ENCODE measurements around the gene FGFRL1.
"Not testable (repeated sequence)": the region's sequence is repeated elsewhere in the genome, so short reads cannot be mapped to it uniquely, and the experiment has no call there.

Gene FGFRL1

GRCh38 chr4:993111-994029 is 18.1 kb upstream of the FGFRL1 start, which contains the start of gene SLC26A1:
Gene SLC26A1 (minus strand): TSS chr4:993404. CDS start chr4:991703, 1,701 bp downstream.
- no peak for DNase-seq

DNA sequence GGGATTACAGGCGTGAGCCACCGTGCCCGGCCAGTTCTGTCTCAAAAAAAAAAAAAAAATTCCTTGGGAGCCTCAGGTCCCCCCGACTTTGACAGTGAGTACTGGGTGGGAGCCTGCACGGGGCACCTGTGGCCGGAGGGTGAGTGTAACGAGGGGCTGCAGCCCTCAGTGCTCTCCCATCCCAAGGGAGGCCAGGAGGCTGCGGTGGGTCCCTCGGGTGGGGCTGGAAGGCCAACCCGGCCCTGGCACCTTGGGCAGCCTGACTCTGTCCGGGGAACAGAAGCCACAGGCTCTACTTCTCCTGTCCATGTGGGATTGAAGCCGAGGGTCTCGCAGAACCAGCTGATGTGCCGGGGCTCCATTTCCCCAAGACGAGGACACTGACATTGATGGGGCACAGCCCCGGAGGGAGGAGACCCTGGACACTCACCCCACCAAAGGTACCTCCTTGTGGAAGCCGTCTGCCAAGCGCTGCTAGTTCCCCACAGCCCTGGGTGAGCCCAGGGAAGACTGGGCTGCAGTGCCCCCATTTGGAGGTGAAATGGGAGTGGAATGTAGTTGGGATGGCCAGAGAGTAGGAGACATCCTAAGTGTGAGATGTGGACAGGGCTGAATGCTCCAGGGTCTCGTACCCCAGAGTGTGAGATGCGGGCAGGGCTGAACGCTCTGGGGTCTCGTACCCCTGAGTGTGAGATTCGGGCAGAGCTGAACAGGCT is 16.0 kb upstream of the FGFRL1 start:
- DNase-seq, result no peak

DNA sequence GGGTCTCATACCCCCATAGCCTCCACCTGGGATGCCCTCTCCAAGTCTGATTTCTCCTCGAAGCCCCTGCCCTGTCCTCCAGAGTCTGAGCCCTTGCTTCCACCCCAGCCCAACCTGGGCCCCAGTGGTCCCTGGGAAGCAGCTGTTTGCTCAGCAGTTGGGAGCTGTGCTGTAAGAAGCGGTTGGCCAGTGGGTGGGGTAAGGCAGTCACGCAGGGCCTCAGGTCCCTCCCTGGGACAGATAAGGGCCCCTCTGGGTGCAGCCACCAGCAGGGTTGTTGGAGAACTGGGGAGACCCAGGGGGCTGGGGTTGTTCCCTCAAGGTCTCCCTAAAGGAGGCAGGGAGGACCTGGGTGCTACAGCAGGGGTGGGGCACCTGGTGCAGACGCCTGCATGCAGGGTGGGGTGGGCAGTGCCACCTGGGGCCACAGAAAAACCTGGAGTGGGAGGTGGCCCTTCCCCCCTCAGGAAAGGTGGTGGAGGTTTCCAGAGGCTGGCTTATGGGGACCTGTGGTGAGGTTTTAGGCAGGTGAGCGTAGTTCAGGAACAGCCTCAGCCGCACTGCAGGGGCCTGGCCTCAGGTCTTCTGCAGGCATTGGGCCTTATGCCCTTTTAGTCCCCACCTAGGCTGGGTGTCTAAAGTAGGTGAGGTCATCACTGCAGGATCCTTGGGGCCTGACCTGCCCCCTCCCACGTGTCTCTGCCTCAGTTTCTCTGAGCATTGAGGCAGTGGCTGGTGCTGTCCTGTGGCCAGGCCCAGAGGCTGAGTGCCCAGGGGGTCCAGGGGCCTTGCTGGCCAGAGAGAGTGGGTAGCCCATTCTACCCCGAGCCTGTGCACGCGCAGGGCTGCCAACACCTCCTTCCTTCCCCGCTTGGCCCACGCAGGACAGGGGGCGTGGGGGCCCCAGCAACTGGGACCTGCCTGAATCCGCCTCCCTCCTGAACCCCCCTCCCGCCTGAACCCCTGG is 15.1 kb upstream of the FGFRL1 start:
- DNase-seq, result no peak

DNA sequence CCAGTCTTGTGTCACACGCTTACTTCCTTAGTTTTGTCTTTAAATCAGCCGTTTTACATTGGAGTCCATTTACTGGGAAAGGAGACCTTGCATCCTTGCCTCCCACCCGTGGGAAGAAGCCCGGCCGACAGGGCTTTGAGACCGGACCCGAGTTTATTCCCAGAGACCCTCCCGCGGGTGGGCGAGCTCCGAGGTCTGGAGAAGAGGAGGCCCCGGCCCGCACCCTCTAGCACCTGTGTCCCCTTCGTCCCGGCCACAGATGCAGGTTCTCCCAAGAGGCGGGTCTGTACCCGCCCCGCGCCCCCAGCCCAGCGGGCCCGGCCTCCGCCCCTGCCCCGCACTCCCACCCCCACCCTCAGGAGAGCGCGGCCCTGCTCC is 14.4 kb upstream of the FGFRL1 start:
- no peak for DNase-seq

DNA sequence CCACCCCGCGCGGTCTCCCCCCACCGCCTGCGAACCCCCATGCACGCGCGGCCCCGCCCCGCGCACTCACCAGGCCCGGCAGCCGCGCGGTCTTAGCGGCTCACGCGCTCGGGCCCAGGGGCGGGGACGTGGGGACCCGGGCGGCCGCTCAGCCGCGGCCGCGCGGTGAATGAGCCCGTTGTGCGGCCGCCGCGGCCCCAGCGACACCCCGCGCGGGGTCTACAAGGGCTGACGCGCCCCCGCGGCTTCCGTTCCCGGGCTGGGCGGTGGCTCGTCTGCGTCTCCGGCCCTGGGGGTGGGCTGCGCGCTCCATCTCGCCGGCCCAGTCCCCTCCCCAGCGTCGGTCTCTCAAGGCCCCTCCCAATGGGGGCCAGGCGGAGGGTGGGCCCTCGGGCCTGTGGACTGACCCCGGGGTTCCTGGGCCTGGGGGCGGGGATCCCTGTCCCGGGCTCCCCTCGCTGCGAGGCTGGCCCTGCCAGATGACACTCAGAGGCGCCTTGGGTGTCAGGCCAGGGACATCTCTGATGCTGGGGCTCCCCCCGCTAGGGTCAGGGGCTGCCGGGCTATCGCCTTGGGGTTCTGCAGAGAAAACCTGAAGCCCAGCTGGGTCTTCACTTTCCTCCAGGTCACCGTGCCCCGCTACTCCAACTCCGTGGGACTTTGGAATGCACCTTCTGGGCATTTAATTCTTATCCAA is 13.9 kb upstream of the FGFRL1 start:
- DNase-seq, result no peak

- no peak for DNase-seq
Observed at GRCh38 chr4:998096-998691, 13.2 kb upstream of the FGFRL1 start.

- not testable (repeated sequence) for DNase-seq
Observed at GRCh38 chr4:999240-999863, 12.1 kb upstream of the FGFRL1 start.

- no peak for DNase-seq
Observed at GRCh38 chr4:999882-1000425, 11.5 kb upstream of the FGFRL1 start.

DNA sequence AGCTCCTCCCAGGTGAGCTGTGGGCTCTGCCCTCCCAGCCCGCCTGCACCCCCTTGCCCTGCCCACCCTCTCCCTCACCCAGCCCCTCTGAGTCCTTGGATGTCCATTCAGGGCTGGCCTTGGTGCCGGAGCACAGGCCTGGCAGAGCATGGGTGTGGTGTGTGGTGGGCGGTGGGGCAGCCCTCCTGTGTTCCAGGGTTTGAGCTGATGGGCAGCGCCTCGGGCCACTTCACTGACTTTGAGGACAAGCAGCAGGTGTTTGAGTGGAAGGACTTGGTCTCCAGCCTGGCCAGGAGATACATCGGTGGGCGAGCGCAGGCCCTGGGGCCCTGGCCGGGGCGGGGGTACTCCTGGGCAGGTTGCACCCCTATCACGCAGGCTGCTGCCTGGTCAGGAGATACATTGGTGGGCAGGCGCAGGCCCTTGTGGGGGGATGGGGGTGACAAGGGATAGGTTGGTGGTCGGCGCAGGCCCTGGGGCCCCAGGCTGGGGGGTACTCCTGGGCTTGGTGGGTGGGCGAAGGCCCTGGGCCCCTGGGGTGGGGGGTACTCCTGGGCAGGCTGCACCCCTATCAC is 10.7 kb upstream of the FGFRL1 start:
- DNase-seq, result no peak

DNA sequence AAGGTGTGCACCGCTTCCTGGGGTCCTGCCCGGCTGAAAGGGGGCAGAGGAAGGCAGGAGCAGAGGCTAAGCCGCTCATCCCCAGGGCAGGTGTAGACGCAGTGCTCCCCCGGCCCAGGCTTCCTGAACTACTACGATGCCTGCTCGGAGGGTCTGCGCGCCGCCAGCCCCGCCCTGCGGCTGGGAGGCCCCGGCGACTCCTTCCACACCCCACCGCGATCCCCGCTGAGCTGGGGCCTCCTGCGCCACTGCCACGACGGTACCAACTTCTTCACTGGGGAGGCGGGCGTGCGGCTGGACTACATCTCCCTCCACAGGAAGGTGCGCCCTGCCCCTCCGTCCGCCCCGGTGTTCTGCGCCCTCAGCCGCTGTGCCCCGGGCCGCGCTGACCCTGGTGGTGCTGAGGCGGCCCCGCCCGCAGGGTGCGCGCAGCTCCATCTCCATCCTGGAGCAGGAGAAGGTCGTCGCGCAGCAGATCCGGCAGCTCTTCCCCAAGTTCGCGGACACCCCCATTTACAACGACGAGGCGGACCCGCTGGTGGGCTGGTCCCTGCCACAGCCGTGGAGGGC is 9.8 kb upstream of the FGFRL1 start:
- DNase-seq, result no peak

- DNase-seq, result no peak
Observed at GRCh38 chr4:1002131-1002630, 9.2 kb upstream of the FGFRL1 start.

DNA sequence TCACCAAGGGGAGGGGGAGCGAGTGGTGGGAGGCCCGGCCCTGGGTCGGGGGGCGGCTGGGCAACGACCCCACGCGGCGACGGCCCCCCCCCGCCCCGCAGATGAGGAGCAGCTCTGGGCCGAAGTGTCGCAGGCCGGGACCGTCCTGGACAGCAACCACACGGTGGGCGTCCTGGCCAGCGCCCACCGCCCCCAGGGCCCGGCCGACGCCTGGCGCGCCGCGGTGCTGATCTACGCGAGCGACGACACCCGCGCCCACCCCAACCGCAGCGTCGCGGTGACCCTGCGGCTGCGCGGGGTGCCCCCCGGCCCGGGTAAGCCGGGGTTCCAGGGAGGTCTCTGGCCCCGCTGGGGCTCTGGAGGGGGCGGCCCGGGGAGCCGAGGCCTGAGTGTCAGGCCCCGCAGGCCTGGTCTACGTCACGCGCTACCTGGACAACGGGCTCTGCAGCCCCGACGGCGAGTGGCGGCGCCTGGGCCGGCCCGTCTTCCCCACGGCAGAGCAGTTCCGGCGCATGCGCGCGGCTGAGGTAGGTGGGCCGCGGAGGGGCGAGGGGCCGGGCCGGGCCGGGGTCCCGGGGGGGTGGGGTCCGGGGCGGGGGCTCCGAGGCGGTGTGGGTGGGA is 8.7 kb upstream of the FGFRL1 start:
- DNase-seq, result no peak

DNA sequence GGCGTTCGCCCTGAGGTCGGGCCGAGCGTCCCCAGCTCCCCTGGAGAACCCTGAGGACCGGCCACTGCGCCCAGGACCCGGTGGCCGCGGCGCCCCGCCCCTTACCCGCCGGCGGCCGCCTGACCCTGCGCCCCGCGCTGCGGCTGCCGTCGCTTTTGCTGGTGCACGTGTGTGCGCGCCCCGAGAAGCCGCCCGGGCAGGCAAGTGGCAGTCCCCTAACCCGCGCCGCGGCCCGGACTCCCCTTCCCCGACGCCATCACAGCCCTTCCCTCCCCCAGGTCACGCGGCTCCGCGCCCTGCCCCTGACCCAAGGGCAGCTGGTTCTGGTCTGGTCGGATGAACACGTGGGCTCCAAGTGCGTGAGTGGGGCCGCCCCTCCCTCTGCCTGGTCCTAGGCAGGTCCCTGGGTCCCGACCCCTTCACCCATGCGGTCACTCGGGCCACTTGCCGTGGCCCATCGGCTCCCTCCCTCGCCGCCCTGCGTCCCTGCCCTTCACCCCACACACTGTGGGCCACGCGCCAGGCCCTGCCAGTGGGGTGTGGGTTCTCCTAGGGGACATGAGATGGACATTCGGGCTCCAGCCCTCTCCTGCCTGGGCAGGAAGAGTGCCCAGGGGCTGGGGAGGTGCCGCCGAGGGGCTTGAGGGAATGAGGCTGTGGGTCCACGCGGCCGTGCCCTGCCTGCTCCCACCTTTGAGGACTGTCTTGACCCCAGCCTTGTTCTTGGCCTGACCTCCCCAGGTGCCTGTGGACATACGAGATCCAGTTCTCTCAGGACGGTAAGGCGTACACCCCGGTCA is 8.0 kb upstream of the FGFRL1 start:
- no peak for DNase-seq

DNA sequence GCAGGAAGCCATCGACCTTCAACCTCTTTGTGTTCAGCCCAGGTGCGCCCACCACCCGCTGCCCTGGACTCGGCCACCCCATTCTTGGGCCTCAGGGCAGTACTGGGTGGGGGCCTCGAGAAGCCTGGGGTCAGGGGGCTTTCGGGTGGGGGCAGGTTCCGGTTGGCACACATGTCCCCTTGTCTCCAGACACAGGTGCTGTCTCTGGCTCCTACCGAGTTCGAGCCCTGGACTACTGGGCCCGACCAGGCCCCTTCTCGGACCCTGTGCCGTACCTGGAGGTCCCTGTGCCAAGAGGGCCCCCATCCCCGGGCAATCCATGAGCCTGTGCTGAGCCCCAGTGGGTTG is 7.4 kb upstream of the FGFRL1 start:
- no peak for DNase-seq

DNA sequence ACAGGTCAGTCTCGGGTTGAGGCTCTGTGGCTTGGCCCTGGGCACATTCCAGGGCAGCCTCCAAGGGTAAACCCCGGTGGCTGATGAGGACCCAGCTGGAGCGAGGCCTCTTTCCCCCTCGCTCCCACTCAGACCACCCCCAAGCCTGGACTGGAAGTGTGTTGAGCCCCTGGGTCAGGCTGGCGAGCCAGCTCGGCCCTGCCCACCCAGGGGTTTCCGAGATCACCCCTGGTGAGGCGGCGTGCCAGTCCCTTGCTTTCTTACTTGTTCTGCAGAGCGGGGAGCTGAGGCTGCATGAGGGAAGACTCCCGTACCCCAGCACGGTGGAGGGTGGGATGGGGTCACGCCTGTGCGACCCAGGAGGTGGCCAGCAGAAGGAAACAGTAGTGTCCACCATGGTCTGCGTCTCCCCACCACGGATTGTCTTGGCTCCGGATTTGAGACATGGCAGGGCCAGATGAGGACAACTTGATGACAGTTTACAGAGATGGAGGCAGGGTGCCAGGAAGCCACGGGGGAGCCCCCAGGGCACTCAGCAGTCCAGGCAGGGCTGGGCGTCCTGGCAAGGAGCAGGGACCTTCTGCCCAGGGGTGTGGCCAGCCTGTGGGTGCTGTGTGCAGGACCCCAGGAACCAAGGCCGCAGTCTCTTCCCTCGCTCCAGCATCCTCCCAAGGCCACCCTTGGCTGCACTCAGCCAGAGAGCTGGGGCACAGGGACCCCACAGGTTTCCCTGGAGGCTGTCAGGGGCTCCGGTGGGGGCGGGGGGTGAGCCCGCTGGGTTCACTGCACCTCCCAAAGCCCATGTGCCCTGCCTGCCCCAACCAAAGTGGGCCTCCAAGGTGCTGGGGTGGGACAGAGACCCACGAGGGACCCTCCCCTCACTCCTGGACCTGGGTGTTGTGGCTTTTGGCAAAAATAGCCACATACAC is 6.6 kb upstream of the FGFRL1 start:
- no peak for DNase-seq

- no peak for DNase-seq
Observed at GRCh38 chr4:1006856-1007255, 4.6 kb upstream of the FGFRL1 start.

DNA sequence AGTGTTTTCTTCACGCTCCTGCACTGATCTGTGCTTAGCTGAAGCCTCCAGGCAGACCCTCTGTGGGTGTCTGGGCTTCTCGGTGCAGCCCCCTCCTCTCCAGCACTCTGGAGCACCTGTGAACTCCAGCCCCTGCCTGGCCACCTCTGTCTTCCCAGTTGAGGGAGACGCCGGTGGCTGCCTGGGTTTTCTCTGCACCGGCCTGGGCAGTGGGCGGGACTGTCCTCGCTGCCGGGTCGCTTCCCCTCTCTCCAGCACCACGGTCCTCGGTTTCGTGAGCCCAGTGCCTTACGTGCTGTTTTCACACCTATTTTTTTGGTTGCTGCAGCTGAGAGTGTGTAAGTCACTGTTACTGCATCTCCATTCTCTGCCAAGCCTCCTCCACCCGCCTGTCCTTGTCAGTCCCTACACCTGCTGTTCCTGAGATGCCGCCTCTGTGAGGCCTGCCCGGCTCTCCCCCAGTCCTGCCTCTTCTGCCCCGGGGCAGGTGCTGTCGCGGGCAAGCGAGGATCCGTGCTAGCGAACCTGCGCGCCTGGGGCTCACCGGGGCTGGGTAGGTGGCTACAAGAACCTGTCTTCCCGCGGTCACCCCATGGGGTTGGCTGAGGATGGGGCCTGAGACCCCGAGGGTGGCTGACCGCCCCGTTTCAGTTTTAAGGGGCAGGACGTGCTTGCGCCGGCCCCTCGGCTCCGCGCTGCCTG is 2.4 kb upstream of the FGFRL1 start:
- no peak for DNase-seq
